OCI-LY7 (cell line): Measurements from ENCODE around the gene UPB1. TPM values are rescaled to one million over a fixed set of nuclear protein-coding genes. Genes with fewer than 3 reads are reported as not detected.
A peak's percentile ranks its signal among the peaks of the same experiment; 100 is the strongest.

Source experiments
- BruUV-seq: library from RNA; stranded (reverse); fragments of 400-500 nt; replicated peaks from 2 replicates; lab custom pipeline; 2021; lab: Mats Ljungman, UMichigan
- CTCF ChIA-PET: fragments of 300-600 bp; sonication (Branson Sonifier 250); formaldehyde crosslinking; loops from one replicate; lab custom pipeline; 2022; ENCODE audit warnings: antibody characterized with exemption; ENCODE audit not compliant: unreplicated experiment; lab: Charles Lee
- POLR2A ChIA-PET: fragments of 300-600 bp; sonication (Branson Sonifier 250); formaldehyde crosslinking; loops from one replicate; lab custom pipeline; 2022; ENCODE audit warnings: antibody characterized with exemption; lab: Charles Lee
- DNase-seq: peaks from one replicate; pipeline ENCODE4 v3.0.0-alpha.2; 2015; ENCODE audit warnings: low spot score
- H2AFZ ChIP-seq: fragments of 200-600 bp; sonication (generic), shearing (Covaris generic); 2 replicates; pipeline ENCODE4 v1.6.1; 2014; ENCODE audit warnings: mild to moderate bottlenecking, antibody characterized with exemption, low read length, moderate library complexity
- H3K27ac ChIP-seq: fragments of 200-600 bp; sonication (generic); 2 replicates; pipeline ENCODE4 v1.5.1; 2014; ENCODE audit warnings: mixed run types, low read depth, mild to moderate bottlenecking, moderate library complexity, low read length, inconsistent platforms; ENCODE audit not compliant: poor library complexity, severe bottlenecking
- H3K36me3 ChIP-seq: fragments of 200-600 bp; sonication (generic); 2 replicates; pipeline ENCODE4 v1.6.1; 2014; ENCODE audit warnings: mild to moderate bottlenecking, antibody characterized with exemption, low read length, moderate library complexity, mixed read lengths; ENCODE audit not compliant: insufficient read depth
- H3K4me1 ChIP-seq: fragments of 200-600 bp; sonication (generic); 2 replicates; pipeline ENCODE4 v1.5.1; 2014; ENCODE audit warnings: mild to moderate bottlenecking, low read length; ENCODE audit not compliant: insufficient read depth, poor library complexity, severe bottlenecking
- H3K4me2 ChIP-seq: fragments of 200-600 bp; sonication (generic); 2 replicates; pipeline ENCODE4 v1.6.1; 2014; ENCODE audit warnings: mild to moderate bottlenecking, low read length
- H3K4me3 ChIP-seq: fragments of 200-600 bp; sonication (generic); 2 replicates; pipeline ENCODE4 v1.5.1; 2014; ENCODE audit warnings: mild to moderate bottlenecking, low read depth, low read length; ENCODE audit not compliant: poor library complexity, severe bottlenecking
- H3K79me2 ChIP-seq: fragments of 200-600 bp; sonication (generic); 2 replicates; pipeline ENCODE4 v1.6.1; 2016; ENCODE audit warnings: low read depth, mild to moderate bottlenecking, low read length, moderate library complexity, mixed read lengths; ENCODE audit not compliant: insufficient read depth
- H3K9me2 ChIP-seq: fragments of 200-600 bp; sonication (generic); 2 replicates; pipeline ENCODE4 v1.6.1; 2016; ENCODE audit warnings: mild to moderate bottlenecking, low read length, mixed read lengths; ENCODE audit not compliant: insufficient read depth
- H3K9me3 ChIP-seq: fragments of 200-600 bp; sonication (generic); 2 replicates; pipeline ENCODE4 v1.6.1; 2014; ENCODE audit warnings: mild to moderate bottlenecking, mixed run types, low read length, mixed read lengths
- H4K20me1 ChIP-seq: fragments of 200-600 bp; sonication (generic); 2 replicates; pipeline ENCODE4 v1.6.1; 2014; ENCODE audit warnings: mild to moderate bottlenecking, antibody characterized with exemption, low read length, moderate library complexity, mixed read lengths; ENCODE audit not compliant: insufficient read depth
- EZH2phosphoT487 ChIP-seq: fragments of 200-600 bp; sonication (generic); IDR thresholded peaks from 2 replicates; pipeline ENCODE4 v1.6.1; 2018; ENCODE audit warnings: low read depth, borderline replicate concordance, mild to moderate bottlenecking, mixed run types, antibody characterized with exemption, low read length, moderate library complexity, mixed read lengths
- intact Hi-C: fragments of 100-400 bp; cut with micrococcal nuclease; formaldehyde crosslinking; loops from one replicate; pipeline ENCODE4 v1.10.0; 2022; ENCODE audit not compliant: unreplicated experiment
- total RNA-seq, 2 experiments: library from RNA; depleted of rRNA in 1 of 2; stranded (reverse); fragments of >200 nt in 1 of 2; shearing (Covaris generic) in 1 of 2; gene quantifications; 2 replicates each; pipeline ENCODE4 v1.2.3, GENCODE V29; 2014 to 2022
- TF ChIP-seq, protein P1 (sequence below): fragments of 200-600 bp; sonication (generic); conservative IDR thresholded peaks from 2 replicates; pipeline ENCODE4 v1.5.1; 2014; ENCODE audit warnings: mild to moderate bottlenecking, antibody characterized with exemption, low read length, moderate library complexity, mixed read lengths

The UPB1 gene
- total RNA-seq, 2 experiments from 2014 or later, result 0.69 to 0.70 TPM

DNA sequence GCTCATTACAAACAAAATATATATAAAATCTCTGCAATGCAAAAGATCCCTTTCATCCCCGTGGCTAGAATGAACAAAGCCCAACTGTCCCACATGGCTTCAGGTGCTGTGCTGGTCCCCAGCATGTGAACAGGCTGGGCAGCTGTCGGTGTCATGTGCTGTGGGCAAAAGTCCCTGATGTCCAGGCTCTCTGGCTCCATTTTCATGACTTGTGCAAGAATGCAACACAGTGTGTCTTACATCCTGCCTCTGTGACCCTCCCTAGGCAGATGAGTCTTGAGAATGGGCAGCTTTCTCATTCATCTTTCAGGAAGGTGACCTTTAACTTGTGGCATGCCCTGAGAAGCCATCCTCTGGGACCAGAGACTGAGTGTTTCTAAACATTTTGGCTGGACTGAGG is 45.3 kb downstream of the UPB1 start:
- POLR2A ChIA-PET, result no interaction called here
- CTCF ChIA-PET, result no interaction called here
- H3K36me3 ChIP-seq, result peaks cover 58% of the 10 kb centered on the region

DNA sequence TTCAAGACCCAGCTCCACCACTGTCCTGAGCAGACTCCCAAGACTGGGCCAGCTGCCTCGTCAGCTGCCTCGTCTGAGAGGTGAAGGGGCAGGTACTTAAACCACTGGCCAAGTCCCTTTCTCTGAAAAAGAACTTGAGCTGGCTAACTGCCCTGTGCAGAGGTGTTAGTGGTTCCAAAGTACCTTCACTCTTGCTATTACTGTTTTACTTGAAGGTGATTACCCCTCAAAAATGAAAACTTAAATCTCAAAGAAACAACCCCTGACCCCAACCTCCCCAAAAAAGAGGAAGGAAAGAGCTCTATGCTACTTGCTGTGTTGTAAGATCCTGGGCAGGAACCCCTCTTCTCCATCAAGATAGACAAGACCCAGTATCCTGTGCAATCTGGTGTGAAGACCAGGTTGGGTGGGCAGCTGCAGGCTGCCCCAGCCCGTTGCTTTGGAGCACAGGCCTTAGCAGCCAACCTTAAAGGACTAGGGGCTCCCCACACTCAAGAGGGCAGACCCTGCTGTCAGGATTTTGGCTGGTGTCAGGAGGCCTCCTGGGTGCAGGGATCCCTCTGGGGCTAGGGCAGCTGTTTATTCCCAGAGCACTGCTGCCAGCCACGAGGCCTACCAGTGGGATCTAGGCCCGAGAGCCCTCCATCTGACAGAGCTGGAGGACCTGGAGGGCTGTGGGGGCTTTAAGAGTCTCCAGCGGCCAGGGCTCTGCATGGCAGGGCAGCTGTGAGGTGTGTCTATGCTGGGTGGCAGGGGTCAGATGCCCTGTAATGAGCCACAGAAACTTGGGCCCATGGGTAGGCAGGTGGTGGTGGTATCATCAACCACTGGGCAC is 46.8 kb downstream of the UPB1 start:
- no peaks in the 10 kb centered on the region for H3K9me2 ChIP-seq
- peaks cover 66% of the 10 kb centered on the region for H3K36me3 ChIP-seq
- TF ChIP-seq EZH2phosphoT487, result no peak
- TF ChIP-seq, protein P1, sequence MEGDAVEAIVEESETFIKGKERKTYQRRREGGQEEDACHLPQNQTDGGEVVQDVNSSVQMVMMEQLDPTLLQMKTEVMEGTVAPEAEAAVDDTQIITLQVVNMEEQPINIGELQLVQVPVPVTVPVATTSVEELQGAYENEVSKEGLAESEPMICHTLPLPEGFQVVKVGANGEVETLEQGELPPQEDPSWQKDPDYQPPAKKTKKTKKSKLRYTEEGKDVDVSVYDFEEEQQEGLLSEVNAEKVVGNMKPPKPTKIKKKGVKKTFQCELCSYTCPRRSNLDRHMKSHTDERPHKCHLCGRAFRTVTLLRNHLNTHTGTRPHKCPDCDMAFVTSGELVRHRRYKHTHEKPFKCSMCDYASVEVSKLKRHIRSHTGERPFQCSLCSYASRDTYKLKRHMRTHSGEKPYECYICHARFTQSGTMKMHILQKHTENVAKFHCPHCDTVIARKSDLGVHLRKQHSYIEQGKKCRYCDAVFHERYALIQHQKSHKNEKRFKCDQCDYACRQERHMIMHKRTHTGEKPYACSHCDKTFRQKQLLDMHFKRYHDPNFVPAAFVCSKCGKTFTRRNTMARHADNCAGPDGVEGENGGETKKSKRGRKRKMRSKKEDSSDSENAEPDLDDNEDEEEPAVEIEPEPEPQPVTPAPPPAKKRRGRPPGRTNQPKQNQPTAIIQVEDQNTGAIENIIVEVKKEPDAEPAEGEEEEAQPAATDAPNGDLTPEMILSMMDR, result no peak
- POLR2A ChIA-PET, result interaction anchor here (0.6 kb wide), 1 partner anchor 85 kb away, joined by 3 read pairs; no protein-coding TSS in a partner anchor
- DNase-seq, result no peak
- no peak overlapping the region for H3K27ac ChIP-seq
- no peak overlapping the region for H2AFZ ChIP-seq
- CTCF ChIA-PET, result no interaction called here
- no TSS peak for BruUV-seq
- H3K4me1 ChIP-seq, result no peaks in the 10 kb centered on the region
- no peak overlapping the region for H3K4me2 ChIP-seq
- no peaks in the 10 kb centered on the region for H3K79me2 ChIP-seq
- H4K20me1 ChIP-seq, result no peaks in the 10 kb centered on the region
- intact Hi-C loops, result no loop called here
- no peak overlapping the region for H3K4me3 ChIP-seq
- no peaks in the 10 kb centered on the region for H3K9me3 ChIP-seq

More for the DNA sequence above, 45.3 kb downstream of the UPB1 start:
- Histone ChIP-seq H3K9me2 (no peaks in the 10 kb centered on the region), H4K20me1 (no peaks in the 10 kb centered on the region), H2AFZ (no peak overlapping the region), H3K4me2 (no peak overlapping the region), H3K79me2 (no peaks in the 10 kb centered on the region), H3K4me3 (no peak overlapping the region), H3K4me1 (no peaks in the 10 kb centered on the region), H3K27ac (no peak overlapping the region), H3K9me3 (no peaks in the 10 kb centered on the region)
- no peak for DNase-seq
- intact Hi-C loops, result no loop called here
- BruUV-seq, result TSS peak; percentile 86
- TF ChIP-seq, protein P1, result no peak
- no peak for TF ChIP-seq EZH2phosphoT487

DNA sequence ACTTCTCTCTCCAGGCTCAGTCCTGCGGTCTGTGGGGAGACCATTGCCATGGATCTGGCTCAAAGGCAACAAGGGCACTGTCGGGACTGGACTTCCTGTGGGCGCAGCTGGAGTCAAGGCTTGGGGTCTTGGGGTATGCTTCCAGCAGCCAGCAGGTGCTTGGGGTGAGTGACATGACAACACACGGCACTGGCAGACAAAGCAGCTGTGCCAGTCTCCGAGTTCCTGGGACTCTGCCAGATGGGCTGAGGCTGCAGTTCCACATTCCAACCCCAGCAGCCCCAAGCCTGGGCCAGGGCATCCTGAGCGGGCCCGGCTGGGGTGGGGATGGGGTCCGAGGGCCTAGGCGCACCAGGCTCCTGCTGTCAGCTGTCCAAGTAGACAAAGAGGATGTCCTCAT is 47.5 kb downstream of the UPB1 start:
- Histone ChIP-seq H3K79me2 (no peaks in the 10 kb centered on the region), H3K36me3 (peaks cover 74% of the 10 kb centered on the region), H3K9me2 (no peaks in the 10 kb centered on the region), H4K20me1 (no peaks in the 10 kb centered on the region), H2AFZ (no peak overlapping the region), H3K9me3 (no peaks in the 10 kb centered on the region), H3K4me2 (no peak overlapping the region), H3K27ac (no peak overlapping the region), H3K4me3 (no peak overlapping the region), H3K4me1 (no peaks in the 10 kb centered on the region)
- no peak for DNase-seq
- ChIA-PET CTCF (no interaction called here), POLR2A (interaction anchor here (0.6 kb wide), 1 partner anchor 86 kb away, joined by 3 read pairs; no protein-coding TSS in a partner anchor)
- intact Hi-C loops, result no loop called here
- no peak for TF ChIP-seq EZH2phosphoT487
- TF ChIP-seq, protein P1, result no peak
- BruUV-seq, result no TSS peak
